Stimulated activated CD8-positive, alpha-beta memory T cell treated with anti-CD3 and anti-CD28 coated beads, Interleukin-12 subunit alpha, Interleukin-12 subunit beta, amount 100 ng/mL, for 24 hours (primary cell): ENCODE measurements around the gene SLC28A3.

Experiments used
- DNase-seq: peaks from one replicate; pipeline ENCODE4 v3.0.0-alpha.2; 2020; ENCODE audit errors: extremely low read depth

Gene SLC28A3

DNA sequence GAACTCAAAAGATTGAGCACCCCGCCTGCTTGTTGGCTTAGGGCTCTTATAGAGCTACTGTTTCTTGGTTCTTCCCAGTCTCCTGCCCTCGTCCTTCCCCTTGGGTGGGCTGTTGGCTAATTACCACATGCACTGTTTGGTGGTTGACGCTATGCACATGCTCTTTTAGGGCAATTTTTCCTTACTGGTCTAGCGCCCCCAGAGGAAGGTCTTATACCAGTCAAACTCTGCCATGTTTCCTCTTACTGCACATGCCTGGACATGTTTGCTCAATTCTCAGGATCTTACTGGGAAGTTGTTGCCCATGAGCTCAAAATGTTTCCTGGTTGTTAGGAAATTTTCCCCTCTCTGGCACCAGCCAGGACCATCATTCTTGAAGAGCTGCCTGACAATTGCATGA lies 101.9 kb downstream of the SLC28A3 start:
- DNase-seq: no peak

DNA sequence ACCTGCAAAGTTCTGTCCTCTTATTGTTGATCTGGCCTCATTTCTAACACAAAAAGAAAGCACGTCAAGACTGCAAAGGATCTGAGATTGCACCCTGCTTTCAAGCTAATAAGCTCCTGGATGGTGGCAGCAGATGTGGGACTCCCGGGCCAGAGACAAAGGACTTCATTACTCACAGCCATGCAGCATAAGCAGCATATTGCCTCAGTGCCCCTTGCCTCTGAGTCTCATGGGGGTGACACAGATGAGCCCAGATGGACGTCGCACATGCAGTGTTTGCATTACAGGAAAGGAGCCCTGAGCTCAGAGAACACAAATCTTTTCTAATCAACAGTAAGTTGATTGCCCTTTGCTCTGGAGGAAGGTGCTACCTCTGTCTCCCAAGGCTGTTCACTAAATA lies 105.0 kb downstream of the SLC28A3 start:
- no peak for DNase-seq

DNA sequence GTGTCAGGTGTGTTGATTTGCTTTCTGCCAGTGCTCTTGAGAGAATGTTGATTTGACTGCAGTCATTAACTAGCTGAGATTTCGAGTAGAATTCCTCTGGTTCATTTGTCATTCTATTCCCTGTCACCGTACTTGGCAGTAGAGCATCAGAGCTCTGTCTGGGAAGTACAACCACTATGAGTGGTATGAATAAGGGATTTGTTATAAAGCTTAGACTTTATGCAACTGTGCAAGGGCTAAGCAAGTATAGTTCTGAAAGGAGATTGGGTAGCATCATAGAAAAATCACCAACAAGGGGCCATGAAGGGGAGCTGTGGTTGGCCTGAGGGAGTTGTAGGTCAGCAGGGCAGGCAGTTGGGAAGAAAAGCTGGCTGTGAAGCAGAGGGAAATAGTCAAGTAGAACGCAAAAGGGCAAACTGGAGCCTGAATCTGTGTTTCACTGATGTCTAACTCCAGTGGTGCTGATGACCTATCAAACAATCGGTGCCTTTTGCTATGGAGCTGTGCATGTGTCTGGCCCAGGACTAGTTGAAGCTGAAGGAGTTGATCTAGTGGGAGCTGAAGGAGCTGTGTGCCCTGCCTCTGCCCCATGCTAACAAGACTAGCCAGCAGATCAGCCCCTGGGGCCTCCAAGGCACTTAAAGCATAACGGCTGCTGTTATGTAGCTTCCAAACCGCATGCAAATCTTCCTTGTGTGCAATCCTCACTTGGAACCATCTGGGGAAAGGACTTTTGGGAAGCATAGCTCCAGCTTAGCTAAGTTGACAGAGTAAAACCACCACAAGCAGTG lies 110.0 kb downstream of the SLC28A3 start:
- DNase-seq: no peak

DNA sequence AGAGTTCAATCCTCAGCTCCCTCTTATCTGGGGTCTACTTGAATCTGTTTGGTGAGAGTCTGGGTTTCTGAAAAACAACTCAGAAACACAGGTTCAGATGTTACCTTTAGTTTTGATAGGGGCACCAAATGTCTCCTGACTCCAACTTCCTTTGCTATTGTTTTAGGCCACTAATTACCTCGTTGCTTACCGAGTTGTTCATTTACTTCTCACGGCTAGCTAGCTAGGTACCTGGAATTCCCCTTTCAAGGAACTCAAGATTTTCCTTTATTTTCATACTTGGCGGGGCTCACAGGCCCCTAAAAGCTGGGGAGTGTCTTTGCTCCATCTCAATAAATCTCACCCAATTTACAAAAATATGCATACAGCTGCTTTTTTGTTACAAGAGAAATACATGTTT lies 111.4 kb downstream of the SLC28A3 start:
- no peak for DNase-seq

DNA sequence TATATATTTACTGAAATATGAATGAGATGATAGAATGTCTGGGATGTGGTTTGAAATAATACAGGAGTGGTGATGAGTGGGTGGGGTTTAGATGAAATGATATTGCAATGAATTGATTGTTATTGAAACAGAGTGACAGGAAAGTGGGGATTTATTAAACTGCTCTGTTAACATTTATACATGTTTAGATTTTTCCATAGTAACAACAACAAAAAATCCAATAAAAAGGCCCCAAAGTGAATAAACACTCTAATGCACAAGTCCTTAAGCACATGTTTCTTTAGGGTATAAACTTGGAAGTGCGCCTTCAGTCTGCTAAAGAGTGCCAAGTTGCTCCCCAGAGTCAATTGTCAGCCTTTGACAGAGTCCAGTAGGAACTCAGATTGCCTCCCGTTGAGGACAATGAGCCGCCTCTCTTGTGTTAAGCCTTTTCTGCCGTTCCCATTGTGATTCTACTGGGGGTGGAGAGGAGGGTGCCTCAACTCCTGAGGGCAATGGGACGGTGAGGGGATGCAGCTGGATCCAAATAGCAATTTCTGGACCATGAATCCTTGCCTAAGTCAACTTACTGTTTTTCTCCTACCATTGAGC lies 112.3 kb downstream of the SLC28A3 start:
- no peak for DNase-seq

DNA sequence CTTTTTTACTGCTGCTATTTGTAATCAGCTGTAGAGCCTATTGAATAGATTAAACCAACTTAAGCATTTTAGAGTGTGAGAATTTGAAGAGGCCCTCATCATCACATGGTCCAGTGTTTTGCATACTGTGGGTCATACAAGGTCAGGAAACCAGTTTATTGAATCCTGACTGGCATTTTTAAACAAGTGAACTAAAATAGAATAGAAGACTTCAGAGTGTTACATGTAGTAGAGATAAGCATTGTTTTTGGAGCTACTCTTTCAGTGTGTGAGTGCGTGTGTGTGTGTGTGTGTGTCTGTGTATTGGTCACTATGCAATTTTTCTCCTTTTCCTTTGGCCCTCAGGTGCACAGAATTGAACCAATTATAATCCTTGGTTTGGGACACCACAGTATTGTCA lies 114.4 kb downstream of the SLC28A3 start:
- no peak for DNase-seq
